NCI-H748 (cell line): Measurements from ENCODE around the gene CLDN6.
A peak's percentile ranks its signal among the peaks of the same experiment; 100 is the strongest.

Experiments
- DNase-seq: peaks from one replicate; lab custom pipeline; 2025; ENCODE audit not compliant: unreplicated experiment; lab: John Stamatoyannopoulos, UW

Gene CLDN6

GRCh38 chr16:2992383-2993081 lies 25.5 kb downstream of the CLDN6 start:
- no peak for DNase-seq

DNA sequence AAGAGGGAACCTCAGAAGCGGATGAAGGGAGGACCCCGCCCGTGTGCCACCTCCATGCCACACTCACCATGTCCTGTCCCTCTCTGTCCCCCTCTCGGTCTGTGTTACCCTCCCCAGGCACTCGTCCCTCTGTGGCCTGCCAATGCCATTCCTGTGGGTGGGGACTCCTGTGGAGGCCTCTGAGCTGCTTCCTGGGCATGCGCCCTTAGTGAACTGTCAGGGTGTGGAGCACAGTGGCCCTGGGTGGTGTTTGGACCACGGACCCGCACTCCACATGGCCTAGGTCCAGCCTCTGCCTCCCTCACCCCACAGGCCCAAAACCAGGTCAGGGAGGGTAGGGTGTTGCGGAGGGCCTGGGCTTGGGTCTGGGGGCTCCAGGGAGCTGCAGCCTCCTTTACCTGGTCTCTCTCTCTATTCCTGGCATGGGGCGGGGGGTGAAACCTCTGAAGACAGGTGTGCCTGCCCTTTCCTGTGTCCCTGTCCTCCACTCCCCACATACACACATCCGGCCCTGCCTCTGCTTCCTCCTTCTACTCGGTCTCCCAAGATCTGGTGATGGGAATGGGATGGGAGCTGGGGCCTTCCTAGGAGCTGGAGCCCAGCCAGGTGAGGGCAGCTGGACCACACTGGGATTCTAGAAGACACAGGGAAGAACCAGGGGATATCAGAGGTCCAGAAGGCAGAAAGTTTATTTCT lies 26.3 kb downstream of the CLDN6 start:
- DNase-seq = no peak

DNA sequence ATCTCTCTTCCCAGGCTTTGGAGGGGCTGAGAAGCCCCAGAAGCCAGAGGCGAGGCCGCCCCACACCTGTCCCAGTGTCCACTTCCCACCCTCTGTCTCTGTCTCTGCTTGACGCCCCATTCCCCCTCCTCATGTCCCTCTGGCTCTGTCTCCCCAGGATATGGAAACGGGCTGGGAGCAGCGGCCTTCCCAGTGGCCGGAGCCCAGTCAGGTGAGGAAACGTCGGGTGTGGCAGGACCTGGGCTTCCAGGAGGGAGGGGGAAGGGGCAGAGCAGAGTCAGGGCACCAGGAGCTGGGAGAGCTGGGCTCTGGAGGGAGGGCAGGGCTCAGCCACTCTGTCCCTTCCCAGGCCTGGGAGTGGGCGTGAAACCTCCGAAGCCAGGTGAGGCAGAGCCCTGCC lies 27.1 kb downstream of the CLDN6 start:
- no peak for DNase-seq

DNA sequence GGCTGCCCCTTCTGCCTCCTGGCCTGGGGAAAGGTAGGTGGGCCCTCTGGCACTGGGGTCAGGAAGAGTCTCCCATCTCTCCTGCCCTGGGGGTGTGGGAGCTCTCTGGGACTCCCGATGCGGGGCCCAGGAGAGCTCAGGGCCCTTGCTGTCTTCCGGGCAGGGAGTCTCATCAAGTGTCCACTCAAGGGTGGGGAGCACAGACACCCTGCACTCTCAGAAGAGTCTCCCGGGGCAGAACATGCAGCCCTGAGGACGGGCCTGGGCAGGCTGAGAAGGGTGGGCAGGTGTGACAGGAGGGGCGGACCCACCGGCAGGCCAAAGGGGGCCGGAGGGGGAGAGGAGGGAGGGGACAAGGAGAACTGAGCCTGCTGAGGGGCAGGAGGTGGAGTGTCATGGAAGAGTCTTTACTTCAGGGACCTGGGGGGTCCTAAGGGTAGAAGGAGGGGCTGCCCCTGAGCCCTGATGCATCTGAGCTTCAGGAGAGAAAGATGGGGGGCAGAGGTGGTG lies 29.3 kb downstream of the CLDN6 start:
- no peak for DNase-seq

DNA sequence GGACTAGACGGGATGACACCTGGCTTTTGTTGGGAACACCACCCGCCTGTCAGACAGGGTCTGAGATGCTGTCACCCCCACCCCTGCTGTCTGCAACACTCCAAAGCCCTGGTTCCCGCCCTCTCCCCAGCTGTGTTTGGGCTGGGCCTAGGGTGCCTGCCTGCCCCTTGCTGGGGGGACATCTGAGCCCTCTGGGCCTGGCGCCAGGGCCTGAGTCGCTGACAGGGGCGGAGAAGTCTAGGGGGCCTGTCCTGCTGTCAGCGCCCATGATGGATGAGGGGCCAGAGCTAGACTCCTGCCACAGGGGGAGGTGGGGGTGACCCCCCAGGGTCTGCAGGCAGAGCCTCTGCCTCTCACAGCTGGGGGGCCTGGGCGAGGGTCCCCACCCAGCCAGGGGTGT lies 30.1 kb downstream of the CLDN6 start:
- DNase-seq = no peak

GRCh38 chr16:2987286-2987685 lies 30.7 kb downstream of the CLDN6 start:
- DNase-seq = no peak

DNA sequence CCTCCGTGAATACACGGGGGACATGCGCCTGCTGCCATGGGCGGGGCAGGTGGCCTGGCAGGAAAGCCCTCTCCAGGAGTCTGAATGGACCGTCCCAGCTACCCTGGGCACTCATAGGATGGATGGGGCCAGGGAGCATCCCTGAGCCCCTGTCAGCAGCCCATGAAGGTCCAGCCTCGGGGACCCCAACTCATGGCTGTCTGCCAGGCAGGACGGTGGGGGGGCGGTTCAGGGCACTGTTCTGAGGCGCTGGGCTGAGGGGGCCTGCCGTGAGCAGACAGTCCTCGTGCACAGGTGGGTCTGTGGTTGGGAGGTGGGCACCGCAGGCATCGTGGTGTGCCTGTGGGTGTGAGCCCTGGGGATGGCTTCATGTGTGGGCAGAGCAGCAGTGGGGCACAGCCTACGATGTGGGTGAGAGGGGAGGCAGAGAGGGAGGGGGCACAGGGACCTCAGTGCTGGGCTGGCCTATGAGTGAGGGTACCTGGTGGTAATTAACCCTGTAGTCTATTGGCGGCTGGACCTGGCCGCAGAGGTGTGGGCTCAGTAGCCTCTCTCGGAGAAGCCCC lies 31.3 kb downstream of the CLDN6 start:
- DNase-seq = no peak

- no peak for DNase-seq
Measured at GRCh38 chr16:2985893-2986355, 32.1 kb downstream of the CLDN6 start.

DNA sequence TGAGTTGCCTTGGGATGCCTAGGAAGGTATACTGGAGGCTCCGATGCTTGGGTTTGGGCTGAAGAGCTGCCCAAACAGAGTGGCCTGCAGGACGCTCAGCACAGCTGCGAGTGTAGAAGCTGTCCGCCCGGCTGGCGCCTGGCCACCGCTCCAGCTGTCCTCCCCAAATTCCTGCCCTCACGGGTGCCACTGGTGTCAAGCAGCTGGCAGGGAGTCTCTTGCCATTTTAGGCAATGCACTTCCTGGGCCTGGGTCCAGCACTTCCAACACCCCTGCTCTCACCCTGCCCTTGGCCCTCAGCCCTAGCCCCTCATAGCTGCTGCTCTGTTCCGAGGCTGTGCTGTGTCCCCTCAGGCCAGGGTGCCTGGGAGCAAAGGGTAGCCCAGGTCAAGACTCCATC lies 32.5 kb downstream of the CLDN6 start:
- DNase-seq = no peak

- DNase-seq = peak; percentile 76
Measured at GRCh38 chr16:2983706-2984136, 34.3 kb downstream of the CLDN6 start.

GRCh38 chr16:2982402-2982801 lies 35.6 kb downstream of the CLDN6 start:
- DNase-seq = no peak

DNA sequence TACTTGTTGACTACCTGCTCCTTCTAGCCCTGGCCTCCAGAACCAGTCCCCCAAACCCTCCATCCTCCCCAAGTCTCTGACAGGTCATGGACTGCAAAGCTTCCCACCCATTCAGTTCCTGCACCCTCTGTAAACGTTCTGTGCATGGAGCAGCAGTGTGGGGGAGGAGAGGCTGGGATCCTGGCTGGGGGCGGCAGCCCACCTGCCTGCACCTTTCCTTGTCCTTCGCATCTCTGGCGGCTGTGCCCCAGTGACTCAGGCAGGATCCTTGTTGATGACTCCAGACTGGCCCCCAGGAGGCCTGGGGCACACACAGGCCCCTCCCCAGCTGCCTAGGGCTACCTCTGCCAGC lies 36.1 kb downstream of the CLDN6 start:
- no peak for DNase-seq

DNA sequence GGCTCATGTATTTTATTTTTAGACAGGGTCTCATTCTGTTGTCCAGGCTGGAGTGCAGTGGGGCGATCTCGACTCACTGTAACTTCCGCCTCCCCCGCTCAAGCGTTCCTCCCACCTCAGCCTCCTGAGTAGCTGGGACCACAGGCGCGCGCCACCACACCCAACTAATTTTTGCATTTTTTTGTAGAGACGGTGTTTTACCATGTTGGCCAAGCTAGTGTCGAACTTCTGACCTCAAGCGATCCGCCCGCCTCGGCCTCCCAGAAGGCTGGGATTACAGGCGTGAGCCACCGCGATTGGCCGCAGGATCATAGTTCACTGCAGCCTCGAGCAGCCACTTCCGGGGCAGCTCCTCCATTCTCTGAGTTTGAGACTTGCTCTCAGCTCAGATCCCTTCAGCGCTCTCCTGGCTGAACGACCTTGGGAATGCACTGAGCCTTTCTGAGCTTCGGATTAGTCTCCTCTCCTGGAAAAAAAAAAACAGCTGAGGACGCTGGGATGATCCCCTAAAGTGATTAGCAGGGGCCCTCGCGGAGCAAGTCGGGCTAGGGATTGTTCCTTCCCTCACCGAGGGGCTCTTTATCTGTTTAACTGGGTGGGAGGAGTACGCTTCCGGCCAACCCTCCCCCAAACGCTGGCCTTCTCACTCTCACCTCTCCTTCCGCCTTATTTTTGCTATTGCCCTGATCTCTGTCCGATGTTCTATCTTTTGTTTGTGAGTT lies 36.6 kb downstream of the CLDN6 start:
- no peak for DNase-seq

GRCh38 chr16:2980227-2981176 lies 37.5 kb downstream of the CLDN6 start, which contains the start of gene PKMYT1:
PKMYT1 (minus strand) TSS chr16:2980446; CDS start chr16:2979657, 789 bp downstream.
- peak; percentile 81 for DNase-seq

DNA sequence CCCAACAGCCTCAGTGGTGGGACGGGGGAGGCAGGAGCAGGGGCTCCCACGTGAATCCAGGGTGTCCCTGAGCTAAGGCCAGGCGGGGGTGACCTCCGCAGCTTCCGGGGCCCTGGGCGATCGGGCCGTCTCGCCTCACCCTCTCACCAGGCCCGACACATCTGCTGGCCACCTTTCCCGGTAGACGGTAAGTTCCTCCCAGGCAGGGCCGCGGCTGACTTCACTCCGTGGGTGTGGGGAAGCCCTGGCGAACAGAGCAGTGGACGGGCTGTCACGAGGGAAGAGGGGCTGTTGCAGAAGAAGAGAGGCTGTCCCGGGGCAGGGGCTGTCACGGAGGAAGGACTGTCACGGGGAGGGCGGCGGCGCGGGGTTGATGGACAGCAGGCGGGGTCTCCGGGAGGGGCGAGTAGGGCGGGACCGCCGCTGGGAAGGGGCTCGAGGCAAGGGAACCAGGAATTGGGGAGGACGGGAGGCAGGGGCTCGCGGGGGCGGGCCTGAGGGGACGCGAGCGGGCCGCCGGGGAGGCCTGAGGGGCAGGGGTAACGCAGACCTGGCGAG lies 38.2 kb downstream of the CLDN6 start:
- DNase-seq = peak; percentile 30

GRCh38 chr16:2977440-2977839 lies 40.5 kb downstream of the CLDN6 start:
- DNase-seq = no peak

GRCh38 chr16:2976673-2977072 lies 41.3 kb downstream of the CLDN6 start:
- DNase-seq = no peak

GRCh38 chr16:2976201-2976600 lies 41.8 kb downstream of the CLDN6 start:
- no peak for DNase-seq

DNA sequence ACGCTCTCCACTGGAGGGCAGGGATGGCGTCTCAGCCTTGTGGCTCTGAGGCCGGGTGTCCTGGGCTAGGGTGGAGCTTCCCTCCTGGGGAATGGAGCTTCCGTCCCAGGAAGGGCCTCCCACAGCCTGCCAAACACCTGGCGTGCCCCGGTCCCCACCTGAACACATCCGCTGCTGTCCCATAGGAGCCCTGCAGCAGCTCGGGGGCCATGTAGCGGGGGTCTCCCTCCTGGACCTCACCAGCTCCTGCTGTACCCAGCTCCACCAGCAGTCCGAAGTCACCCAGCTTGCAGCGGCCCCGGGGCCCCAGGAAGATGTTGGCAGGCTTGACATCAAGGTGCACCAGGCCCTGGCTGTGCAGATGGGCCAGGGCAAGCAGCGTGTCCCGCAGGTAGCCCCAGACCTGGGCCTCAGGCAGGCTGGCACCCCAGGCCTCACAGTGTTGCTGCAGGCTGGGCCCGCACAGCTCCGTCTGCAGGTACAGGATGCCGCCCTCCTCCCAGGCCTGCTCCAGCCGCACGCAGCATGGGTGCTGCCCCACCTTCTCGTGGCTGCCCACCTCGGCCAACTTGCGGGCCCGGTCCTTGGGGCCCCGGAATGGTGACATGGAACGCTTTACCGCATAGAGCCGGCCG lies 42.7 kb downstream of the CLDN6 start:
- DNase-seq = no peak
